Umbilical cord (tissue), 2 donors: Measurements from ENCODE around the gene SHANK3. TPM values are rescaled to one million over a fixed set of nuclear protein-coding genes. Genes with fewer than 3 reads are reported as not detected.
A peak's percentile ranks its signal among the peaks of the same experiment; 100 is the strongest.
"Not testable (repeated sequence)": the region's sequence is repeated elsewhere in the genome, so short reads cannot be mapped to it uniquely, and the experiment has no call there.

ENCODE experiments used
- DNase-seq: peaks from one replicate; pipeline ENCODE4 v3.0.0-alpha.2; 2015; ENCODE audit warnings: low spot score
- total RNA-seq: library from RNA; depleted of rRNA; stranded (reverse); fragments of >200 nt; gene quantifications from one replicate; pipeline ENCODE4 v1.2.3, GENCODE V29; 2014; ENCODE audit warnings: low replicate concordance; ENCODE audit not compliant: insufficient read depth

The SHANK3 gene
- total RNA-seq, 1 donor from 2014 or later, result 0.96 TPM

GRCh38 chr22:50653256-50653655 lies 19.4 kb upstream of the SHANK3 start:
- DNase-seq, result no peak

GRCh38 chr22:50654664-50655063 lies 18.0 kb upstream of the SHANK3 start:
- DNase-seq, result not testable (repeated sequence)

- DNase-seq, result peak; percentile 46
These were observed 16.2 kb upstream of the SHANK3 start for GRCh38 chr22:50656122-50657070.

- no peak for DNase-seq
These were observed 14.7 kb upstream of the SHANK3 start for GRCh38 chr22:50657925-50658324.

- not testable (repeated sequence) for DNase-seq
These were observed 12.9 kb upstream of the SHANK3 start for GRCh38 chr22:50659711-50660110.

- no peak for DNase-seq
These were observed 12.3 kb upstream of the SHANK3 start for GRCh38 chr22:50660306-50660705.

GRCh38 chr22:50665212-50665611 lies 7.4 kb upstream of the SHANK3 start:
- DNase-seq, result no peak

- DNase-seq, result no peak
These were observed 6.9 kb upstream of the SHANK3 start for GRCh38 chr22:50665738-50666137.

- no peak for DNase-seq
These were observed 2.1 kb upstream of the SHANK3 start for GRCh38 chr22:50670513-50670912.

- DNase-seq, result no peak
These were observed 1.6 kb upstream of the SHANK3 start for GRCh38 chr22:50670914-50671538.

GRCh38 chr22:50671641-50672040 lies 982 bp upstream of the SHANK3 start:
- DNase-seq, result no peak

- no peak for DNase-seq
These were observed 582 bp upstream of the SHANK3 start for GRCh38 chr22:50672041-50672440.

GRCh38 chr22:50673231-50674129 lies 857 bp downstream of the SHANK3 start:
- DNase-seq, result peak; percentile 53

- DNase-seq, result no peak
These were observed 1.5 kb downstream of the SHANK3 start for GRCh38 chr22:50674130-50674500.

GRCh38 chr22:50674606-50675552 lies 2.3 kb downstream of the SHANK3 start:
- peak; percentile 49 for DNase-seq

GRCh38 chr22:50675553-50676179 lies 3.0 kb downstream of the SHANK3 start:
- DNase-seq, result no peak

- DNase-seq, result no peak
These were observed 3.6 kb downstream of the SHANK3 start for GRCh38 chr22:50676180-50676636.

- no peak for DNase-seq
These were observed 4.3 kb downstream of the SHANK3 start for GRCh38 chr22:50676661-50677492.
